K562 (cell line): ENCODE measurements around the gene HLF. TPM values are rescaled to one million over a fixed set of nuclear protein-coding genes. Genes with fewer than 3 reads are reported as not detected.

Experiments used
- BDP1 ChIP-seq: IDR thresholded peaks from 3 replicates; pipeline ENCODE4 v1.6.1; 2011; ENCODE audit not compliant: insufficient read length, insufficient read depth
- TAF9B ChIP-seq: fragments of 450-650 bp; IDR thresholded peaks from 2 replicates; pipeline ENCODE4 v1.6.1; 2018; ENCODE audit warnings: mild to moderate bottlenecking; ENCODE audit not compliant: partially characterized antibody
- polyA plus RNA-seq, 8 experiments: library from polyadenylated mRNA; depleted of rRNA in 4 of 8; stranded (reverse) in 5 of 8; unstranded in 3 of 8; fragments of >200 nt; fragmentation: Nextera tagmentation in 2 of 8; fragmentation: Illumina TruSeq in 1 of 8; extraction: Ambion mirVana in 2 of 8; extraction: Trizol in 1 of 8; gene quantifications; 2 replicates each; pipeline versions ENCODE4 v1.2.1 to v1.2.3, GENCODE V29; 2011 to 2014; ENCODE audit warnings: inconsistent platforms in 1 of 8, missing spikeins in 1 of 8
- total RNA-seq, 7 experiments: library from RNA; depleted of rRNA in 6 of 7; stranded (reverse); fragments of >200 nt in 6 of 7; fragmentation: Illumina TruSeq in 2 of 7; extraction: Trizol in 2 of 7; gene quantifications; 2 replicates each; pipeline versions ENCODE4 v1.2.1 to v1.2.3, GENCODE V29; 2011 to 2021; ENCODE audit warnings: low replicate concordance in 1 of 7
- TF ChIP-seq, protein P1 (sequence below): fragments of 450-650 bp; IDR thresholded peaks from 2 replicates; pipeline ENCODE4 v1.6.1; 2018; ENCODE audit warnings: mild to moderate bottlenecking, low read depth; ENCODE audit not compliant: partially characterized antibody
- TF ChIP-seq, protein P2 (sequence below), 2 experiments: fragments of 450-650 bp in 1 of 2; sonication (generic) in 1 of 2; formaldehyde crosslinking in 1 of 2; IDR thresholded peaks; 2 replicates each; pipeline versions ENCODE4 v1.7.1 to v1.9.0; 2016 to 2022; ENCODE audit warnings: inconsistent platforms in 1 of 2, mild to moderate bottlenecking in 1 of 2, missing genetic modification reagents in 1 of 2
- TF ChIP-seq, protein P3 (sequence below): fragments of 150-350 bp; conservative IDR thresholded peaks from 2 replicates; pipeline ENCODE4 v1.6.1; 2014; ENCODE audit warnings: low read length

The HLF gene
- total and polyA plus RNA-seq, 9 of the 15 experiments (the other 6 are each of a cell fraction or from before 2014, with no cell fraction given) = 0.03 to 0.24 (median 0.09) TPM

DNA sequence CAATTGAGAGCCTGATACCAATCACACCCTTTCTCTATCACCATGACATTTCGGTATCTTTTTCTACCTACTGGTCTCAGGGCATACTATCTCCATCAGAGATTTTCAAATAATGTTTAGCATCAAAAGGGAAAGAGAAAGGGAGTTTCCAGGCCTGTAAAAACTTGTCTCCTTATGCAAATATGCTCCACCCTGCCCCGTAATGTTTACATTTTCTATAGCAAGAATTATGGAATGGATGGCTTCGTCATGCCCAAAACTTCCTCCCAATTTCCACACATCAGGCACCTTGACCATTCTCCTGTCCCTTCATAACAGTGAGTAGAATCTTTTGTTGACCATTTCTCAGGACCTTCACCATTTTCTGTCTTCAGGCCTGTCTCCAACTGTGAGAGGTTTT is 30.9 kb upstream of the HLF start (continued):
- TF ChIP-seq, protein P1, sequence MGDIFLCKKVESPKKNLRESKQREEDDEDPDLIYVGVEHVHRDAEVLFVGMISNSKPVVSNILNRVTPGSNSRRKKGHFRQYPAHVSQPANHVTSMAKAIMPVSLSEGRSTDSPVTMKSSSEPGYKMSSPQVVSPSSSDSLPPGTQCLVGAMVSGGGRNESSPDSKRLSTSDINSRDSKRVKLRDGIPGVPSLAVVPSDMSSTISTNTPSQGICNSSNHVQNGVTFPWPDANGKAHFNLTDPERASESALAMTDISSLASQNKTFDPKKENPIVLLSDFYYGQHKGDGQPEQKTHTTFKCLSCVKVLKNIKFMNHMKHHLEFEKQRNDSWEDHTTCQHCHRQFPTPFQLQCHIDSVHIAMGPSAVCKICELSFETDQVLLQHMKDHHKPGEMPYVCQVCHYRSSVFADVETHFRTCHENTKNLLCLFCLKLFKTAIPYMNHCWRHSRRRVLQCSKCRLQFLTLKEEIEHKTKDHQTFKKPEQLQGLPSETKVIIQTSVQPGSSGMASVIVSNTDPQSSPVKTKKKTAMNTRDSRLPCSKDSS = no peak
- TF ChIP-seq, protein P2, sequence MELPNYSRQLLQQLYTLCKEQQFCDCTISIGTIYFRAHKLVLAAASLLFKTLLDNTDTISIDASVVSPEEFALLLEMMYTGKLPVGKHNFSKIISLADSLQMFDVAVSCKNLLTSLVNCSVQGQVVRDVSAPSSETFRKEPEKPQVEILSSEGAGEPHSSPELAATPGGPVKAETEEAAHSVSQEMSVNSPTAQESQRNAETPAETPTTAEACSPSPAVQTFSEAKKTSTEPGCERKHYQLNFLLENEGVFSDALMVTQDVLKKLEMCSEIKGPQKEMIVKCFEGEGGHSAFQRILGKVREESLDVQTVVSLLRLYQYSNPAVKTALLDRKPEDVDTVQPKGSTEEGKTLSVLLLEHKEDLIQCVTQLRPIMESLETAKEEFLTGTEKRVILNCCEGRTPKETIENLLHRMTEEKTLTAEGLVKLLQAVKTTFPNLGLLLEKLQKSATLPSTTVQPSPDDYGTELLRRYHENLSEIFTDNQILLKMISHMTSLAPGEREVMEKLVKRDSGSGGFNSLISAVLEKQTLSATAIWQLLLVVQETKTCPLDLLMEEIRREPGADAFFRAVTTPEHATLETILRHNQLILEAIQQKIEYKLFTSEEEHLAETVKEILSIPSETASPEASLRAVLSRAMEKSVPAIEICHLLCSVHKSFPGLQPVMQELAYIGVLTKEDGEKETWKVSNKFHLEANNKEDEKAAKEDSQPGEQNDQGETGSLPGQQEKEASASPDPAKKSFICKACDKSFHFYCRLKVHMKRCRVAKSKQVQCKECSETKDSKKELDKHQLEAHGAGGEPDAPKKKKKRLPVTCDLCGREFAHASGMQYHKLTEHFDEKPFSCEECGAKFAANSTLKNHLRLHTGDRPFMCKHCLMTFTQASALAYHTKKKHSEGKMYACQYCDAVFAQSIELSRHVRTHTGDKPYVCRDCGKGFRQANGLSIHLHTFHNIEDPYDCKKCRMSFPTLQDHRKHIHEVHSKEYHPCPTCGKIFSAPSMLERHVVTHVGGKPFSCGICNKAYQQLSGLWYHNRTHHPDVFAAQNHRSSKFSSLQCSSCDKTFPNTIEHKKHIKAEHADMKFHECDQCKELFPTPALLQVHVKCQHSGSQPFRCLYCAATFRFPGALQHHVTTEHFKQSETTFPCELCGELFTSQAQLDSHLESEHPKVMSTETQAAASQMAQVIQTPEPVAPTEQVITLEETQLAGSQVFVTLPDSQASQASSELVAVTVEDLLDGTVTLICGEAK (IDR thresholded peaks at IDR 0.05) = no peak
- TF ChIP-seq, protein P2 (CRISPR knock-in tag; IDR thresholded peaks at IDR 0.05) = no peak
- no peak for TF ChIP-seq TAF9B
- TF ChIP-seq, protein P3, sequence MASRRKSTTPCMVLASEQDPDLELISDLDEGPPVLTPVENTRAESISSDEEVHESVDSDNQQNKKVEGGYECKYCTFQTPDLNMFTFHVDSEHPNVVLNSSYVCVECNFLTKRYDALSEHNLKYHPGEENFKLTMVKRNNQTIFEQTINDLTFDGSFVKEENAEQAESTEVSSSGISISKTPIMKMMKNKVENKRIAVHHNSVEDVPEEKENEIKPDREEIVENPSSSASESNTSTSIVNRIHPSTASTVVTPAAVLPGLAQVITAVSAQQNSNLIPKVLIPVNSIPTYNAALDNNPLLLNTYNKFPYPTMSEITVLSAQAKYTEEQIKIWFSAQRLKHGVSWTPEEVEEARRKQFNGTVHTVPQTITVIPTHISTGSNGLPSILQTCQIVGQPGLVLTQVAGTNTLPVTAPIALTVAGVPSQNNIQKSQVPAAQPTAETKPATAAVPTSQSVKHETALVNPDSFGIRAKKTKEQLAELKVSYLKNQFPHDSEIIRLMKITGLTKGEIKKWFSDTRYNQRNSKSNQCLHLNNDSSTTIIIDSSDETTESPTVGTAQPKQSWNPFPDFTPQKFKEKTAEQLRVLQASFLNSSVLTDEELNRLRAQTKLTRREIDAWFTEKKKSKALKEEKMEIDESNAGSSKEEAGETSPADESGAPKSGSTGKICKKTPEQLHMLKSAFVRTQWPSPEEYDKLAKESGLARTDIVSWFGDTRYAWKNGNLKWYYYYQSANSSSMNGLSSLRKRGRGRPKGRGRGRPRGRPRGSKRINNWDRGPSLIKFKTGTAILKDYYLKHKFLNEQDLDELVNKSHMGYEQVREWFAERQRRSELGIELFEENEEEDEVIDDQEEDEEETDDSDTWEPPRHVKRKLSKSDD = no peak
- no peak for TF ChIP-seq BDP1
